H1 (cell line): ENCODE measurements around the gene NCAPG. TPM values are rescaled to one million over a fixed set of nuclear protein-coding genes. Genes with fewer than 3 reads are reported as not detected.

Experiments
- CTCF ChIA-PET: fragments of 300-600 bp; sonication (Branson Sonifier 250); formaldehyde crosslinking; loops from one replicate; lab custom pipeline; 2021; ENCODE audit not compliant: partially characterized antibody; lab: Charles Lee
- POLR2A ChIA-PET: fragments of 300-600 bp; sonication (Branson Sonifier 250); formaldehyde crosslinking; loops from one replicate; lab custom pipeline; 2021; ENCODE audit warnings: inconsistent platforms; ENCODE audit not compliant: partially characterized antibody; lab: Charles Lee
- DNase-seq, 2 experiments: peaks; one replicate each; pipeline versions ENCODE4 v3.0.0 to v3.0.0-alpha.2; 2010 to 2022; ENCODE audit warnings: low spot score in 2 of 2, low read depth in 1 of 2, mixed read lengths in 1 of 2
- FAIRE-seq: peaks from 2 replicates; lab custom pipeline; 2011; peaks lifted over from hg19 to GRCh38; lab: Jason Lieb, UNC
- H2AFZ ChIP-seq: 2 replicates; pipeline ENCODE4 v1.8.1; 2012; ENCODE audit warnings: low read length, inconsistent platforms
- H2AK5ac ChIP-seq: 2 replicates; pipeline ENCODE4 v1.6.1; 2013; ENCODE audit warnings: low read depth, low read length
- H2BK120ac ChIP-seq: replicated peaks from 2 replicates; pipeline ENCODE3; 2013; ENCODE audit warnings: low read depth, low read length, inconsistent platforms
- H2BK12ac ChIP-seq: 2 replicates; pipeline ENCODE4 v1.6.1; 2013; ENCODE audit warnings: low read depth, low read length
- H2BK15ac ChIP-seq: 2 replicates; pipeline ENCODE4 v1.6.1; 2013; ENCODE audit warnings: low read length
- H2BK20ac ChIP-seq: 2 replicates; pipeline ENCODE4 v1.6.1; 2013; ENCODE audit warnings: low read length
- H2BK5ac ChIP-seq: 2 replicates; pipeline ENCODE4 v1.6.1; 2013; ENCODE audit warnings: low read depth, low read length
- H3K14ac ChIP-seq: 2 replicates; pipeline ENCODE4 v1.6.1; 2013; ENCODE audit warnings: inconsistent platforms; ENCODE audit not compliant: insufficient read length
- H3K18ac ChIP-seq: 2 replicates; pipeline ENCODE4 v1.6.1; 2013; ENCODE audit warnings: low read length; ENCODE audit errors: extremely low read depth
- H3K23ac ChIP-seq: 2 replicates; pipeline ENCODE4 v1.6.1; 2013; ENCODE audit warnings: inconsistent platforms; ENCODE audit not compliant: insufficient read length
- H3K23me2 ChIP-seq: 2 replicates; pipeline ENCODE4 v1.6.1; 2013; ENCODE audit warnings: low read depth, low read length
- H3K27ac ChIP-seq: 2 replicates; pipeline ENCODE4 v1.6.1; 2011; ENCODE audit warnings: low read depth, low read length, inconsistent platforms
- H3K27me3 ChIP-seq, 4 experiments: replicated peaks in 1 of 4; 1 replicate in 1 of 4; 2 replicates in 3 of 4; pipeline versions ENCODE4 v1.6.1 to v1.8.1; 2011 to 2013; ENCODE audit warnings: low read length in 3 of 4, mild to moderate bottlenecking in 3 of 4, inconsistent platforms in 2 of 4, mixed read lengths in 2 of 4, moderate library complexity in 1 of 4; ENCODE audit not compliant: control insufficient read depth in 3 of 4, insufficient read depth in 3 of 4; ENCODE audit errors: extremely low read depth in 1 of 4
- H3K36me3 ChIP-seq, 4 experiments: 2 replicates each; pipeline versions ENCODE4 v1.6.1 to v1.8.1; 2011 to 2013; ENCODE audit warnings: mild to moderate bottlenecking in 4 of 4, low read length in 3 of 4, moderate library complexity in 2 of 4, control low read depth in 1 of 4, inconsistent platforms in 1 of 4; ENCODE audit not compliant: insufficient read depth in 4 of 4, control insufficient read depth in 2 of 4
- H3K4ac ChIP-seq: replicated peaks from 2 replicates; pipeline ENCODE3; 2013; ENCODE audit warnings: low read length, low read depth, mixed read lengths, inconsistent platforms; ENCODE audit not compliant: insufficient read length
- H3K4me1 ChIP-seq, 4 experiments: replicated peaks in 1 of 4; 1 replicate in 1 of 4; 2 replicates in 3 of 4; pipeline versions ENCODE4 v1.6.1 to v1.8.1; 2011 to 2013; ENCODE audit warnings: low read length in 3 of 4, inconsistent platforms in 2 of 4, mixed read lengths in 1 of 4; ENCODE audit not compliant: insufficient read depth in 4 of 4, control insufficient read depth in 3 of 4
- H3K4me2 ChIP-seq, 2 experiments: 2 replicates each; pipeline versions ENCODE4 v1.6.1 to v1.8.1; 2011 to 2013; ENCODE audit warnings: low read depth in 2 of 2, low read length in 2 of 2, control low read depth in 1 of 2, inconsistent platforms in 1 of 2, mild to moderate bottlenecking in 1 of 2; ENCODE audit not compliant: insufficient read depth in 1 of 2
- H3K4me3 ChIP-seq, 4 experiments: fragments of 200-600, 300-600 bp in 1 of 4; sonication (generic), shearing (Covaris generic), sonication (Bioruptor Twin) in 1 of 4; 2 replicates each; pipeline versions ENCODE4 v1.5.1 to v1.8.1; 2011 to 2016; ENCODE audit warnings: low read length in 4 of 4, low read depth in 3 of 4, control low read depth in 2 of 4, inconsistent platforms in 2 of 4, mild to moderate bottlenecking in 2 of 4, mixed read lengths in 1 of 4, moderate library complexity in 1 of 4; ENCODE audit not compliant: insufficient read depth in 2 of 4; ENCODE audit errors: extremely low read depth in 1 of 4
- H3K56ac ChIP-seq: replicated peaks from 2 replicates; pipeline ENCODE3; 2013; ENCODE audit warnings: low read depth, mild to moderate bottlenecking, mixed read lengths, low read length, inconsistent platforms; ENCODE audit not compliant: insufficient read length
- H3K79me1 ChIP-seq: 2 replicates; pipeline ENCODE4 v1.6.1; 2013; ENCODE audit warnings: low read depth, low read length, control low read depth
- H3K79me2 ChIP-seq, 2 experiments: 2 replicates each; pipeline versions ENCODE4 v1.6.1 to v1.8.1; 2012 to 2013; ENCODE audit warnings: low read length in 2 of 2, mild to moderate bottlenecking in 2 of 2, inconsistent platforms in 1 of 2; ENCODE audit not compliant: insufficient read depth in 2 of 2, control insufficient read depth in 1 of 2
- H3K9ac ChIP-seq, 4 experiments: replicated peaks in 1 of 4; 1 replicate in 1 of 4; 2 replicates in 3 of 4; pipeline versions ENCODE4 v1.6.1 to v1.8.1; 2011 to 2013; ENCODE audit warnings: low read depth in 3 of 4, low read length in 3 of 4, control low read depth in 2 of 4, mild to moderate bottlenecking in 2 of 4, moderate library complexity in 2 of 4, inconsistent platforms in 1 of 4; ENCODE audit errors: extremely low read depth in 1 of 4
- H3K9me3 ChIP-seq, 2 experiments: 2 replicates each; pipeline versions ENCODE4 v1.6.1 to v1.8.1; 2012 to 2013; ENCODE audit warnings: mild to moderate bottlenecking in 2 of 2, moderate library complexity in 2 of 2, control low read depth in 1 of 2, inconsistent platforms in 1 of 2, low read depth in 1 of 2, low read length in 1 of 2, mixed read lengths in 1 of 2; ENCODE audit not compliant: insufficient read depth in 2 of 2
- H4K20me1 ChIP-seq, 2 experiments: replicated peaks in 1 of 2; 2 replicates each; pipeline versions ENCODE3 to v1.8.1; 2011 to 2013; ENCODE audit warnings: inconsistent platforms in 2 of 2, low read length in 2 of 2, mild to moderate bottlenecking in 1 of 2; ENCODE audit not compliant: insufficient read depth in 2 of 2, control insufficient read depth in 1 of 2
- H4K5ac ChIP-seq: 2 replicates; pipeline ENCODE4 v1.6.1; 2013; ENCODE audit warnings: low read length, low read depth, mixed read lengths, inconsistent platforms; ENCODE audit not compliant: insufficient read length
- H4K8ac ChIP-seq: 2 replicates; pipeline ENCODE4 v1.8.0; 2013; ENCODE audit warnings: mild to moderate bottlenecking, moderate library complexity, low read length, inconsistent platforms; ENCODE audit not compliant: insufficient read depth; ENCODE audit errors: extremely low read depth
- H4K91ac ChIP-seq: replicated peaks from 2 replicates; pipeline ENCODE3; 2013; ENCODE audit warnings: low read length, mixed read lengths, inconsistent platforms; ENCODE audit not compliant: insufficient read length
- BRCA1 ChIP-seq: IDR thresholded peaks from 2 replicates; pipeline ENCODE4 v1.6.1; 2012; ENCODE audit warnings: low read depth, low read length, improper control_type of control experiment
- CTBP2 ChIP-seq: IDR thresholded peaks from 2 replicates; pipeline ENCODE4 v1.7.0; 2011; ENCODE audit warnings: borderline replicate concordance, mild to moderate bottlenecking, moderate library complexity, mixed read lengths, low read length; ENCODE audit not compliant: insufficient read depth, insufficient read length
- EGR1 ChIP-seq: IDR thresholded peaks from 2 replicates; pipeline ENCODE4 v1.6.1; 2011; ENCODE audit warnings: low read depth, low read length, borderline replicate concordance
- EP300 ChIP-seq, 2 experiments: IDR thresholded peaks; 1 replicate in 1 of 2; 2 replicates in 1 of 2; pipeline ENCODE4 v1.6.1; 2011 to 2012; ENCODE audit warnings: low read depth in 2 of 2, low read length in 2 of 2, mild to moderate bottlenecking in 2 of 2, borderline replicate concordance in 1 of 2, inconsistent platforms in 1 of 2, moderate library complexity in 1 of 2
- NANOG ChIP-seq: IDR thresholded peaks from 2 replicates; pipeline ENCODE4 v1.6.1; 2011; ENCODE audit warnings: low read length, low read depth, mild to moderate bottlenecking, inconsistent platforms; ENCODE audit not compliant: insufficient read depth, poor library complexity, severe bottlenecking
- POLR2AphosphoS5 ChIP-seq: IDR thresholded peaks from 2 replicates; pipeline ENCODE4 v1.6.1; 2011; ENCODE audit warnings: low read depth, low read length
- SIN3A ChIP-seq, 2 experiments: IDR thresholded peaks in 1 of 2; conservative IDR thresholded peaks in 1 of 2; 2 replicates each; pipeline ENCODE4 v1.6.1; 2011 to 2012; ENCODE audit warnings: low read length in 2 of 2, improper control_type of control experiment in 1 of 2, low read depth in 1 of 2, mild to moderate bottlenecking in 1 of 2
- TEAD4 ChIP-seq: IDR thresholded peaks from 2 replicates; pipeline ENCODE4 v1.6.1; 2012; ENCODE audit warnings: low read depth, low read length, inconsistent platforms, mixed read lengths
- WGBS, 2 experiments: shearing (Covaris generic) in 1 of 2; methylation state at CpG; one replicate each; pipeline versions ENCODE4 v1.1.6 to v1.1.7; 2013 to 2015; ENCODE audit warnings: low lambda C conversion rate in 2 of 2, mixed read lengths in 2 of 2, inconsistent platforms in 1 of 2, low coverage in 1 of 2, missing lambda C conversion rate in 1 of 2; ENCODE audit not compliant: insufficient replicate concordance in 2 of 2, insufficient coverage in 1 of 2, insufficient read length in 1 of 2; ENCODE audit errors: extremely low coverage in 1 of 2, missing lambda C conversion rate in 1 of 2; 5-methylcytosine and 5-hydroxymethylcytosine counted together
- polyA plus RNA-seq, 7 experiments: library from polyadenylated mRNA; depleted of rRNA in 3 of 7; stranded (reverse) in 5 of 7; unstranded in 2 of 7; fragments of >200 nt in 5 of 7; fragments of 200-250 nt in 2 of 7; gene quantifications; 1 replicate in 5 of 7; 2 replicates in 1 of 7; 4 replicates in 1 of 7; pipeline versions ENCODE4 v1.2.1 to v1.2.3, GENCODE V29; 2011 to 2013; ENCODE audit warnings: missing spikeins in 2 of 7, mixed read lengths in 2 of 7
- total RNA-seq: library from RNA; stranded (reverse); fragmentation: NEBNext Ultra II Directional; extraction: Animal tissue kit (Norgen Biotek cat#: 25700); gene quantifications from 2 replicates; pipeline ENCODE4 v1.2.1, GENCODE V29; 2021
- TF ChIP-seq, protein P1 (sequence below): IDR thresholded peaks from 2 replicates; pipeline ENCODE4 v1.6.1; 2012; ENCODE audit warnings: inconsistent platforms
- TF ChIP-seq, protein P2 (sequence below): IDR thresholded peaks from 2 replicates; pipeline ENCODE4 v1.6.1; 2011; ENCODE audit warnings: low read length, improper control_type of control experiment

The NCAPG gene
- total and polyA plus RNA-seq, 2 of the 8 experiments (the other 6 are each of a cell fraction or from before 2014, with no cell fraction given) = 12.9 to 52.3 TPM

- Histone ChIP-seq H3K79me1 (no peaks in the 10 kb centered on the region), H3K27ac (no peak overlapping the region), H3K4ac (no peak overlapping the region), H4K5ac (no peak overlapping the region), H4K20me1 (no peaks in the 10 kb centered on the region), H4K8ac (no peak overlapping the region), H4K91ac (no peak overlapping the region), H3K9me3 (no peaks in the 10 kb centered on the region), H3K36me3 (no peaks in the 10 kb centered on the region), H2AK5ac (no peak overlapping the region), H3K4me2 (no peak overlapping the region), H2BK5ac (no peak overlapping the region), H3K79me2 (no peaks in the 10 kb centered on the region), H3K23me2 (no peaks in the 10 kb centered on the region), H2BK20ac (no peak overlapping the region), H3K27me3 (no peaks in the 10 kb centered on the region), H2BK15ac (no peak overlapping the region), H3K23ac (no peak overlapping the region), H2BK120ac (no peak overlapping the region), H3K9ac (no peak overlapping the region), H3K4me3 (no peak overlapping the region), H3K18ac (no peak overlapping the region), H2BK12ac (no peak overlapping the region), H3K4me1 (peaks cover 0 to 4% (median 0%) of the 10 kb centered on the region in 4 experiments; a peak in 1 of 7 replicates), H3K56ac (no peak overlapping the region), H2AFZ (no peak overlapping the region), H3K14ac (no peak overlapping the region)
- POLR2A ChIA-PET = no interaction called here
- DNase-seq (no peak), FAIRE-seq (no peak)
- TF ChIP-seq EGR1 (no peak), POLR2AphosphoS5 (no peak), TEAD4 (no peak), BRCA1 (no peak), EP300 (IDR thresholded peaks at IDR 0.05; ENCODE audit: borderline replicate concordance in 1 of 2, low read depth in 2 of 2, low read length in 2 of 2) (no peak), NANOG (no peak), CTBP2 (no peak), SIN3A (conservative IDR thresholded peaks at IDR 0.05 in 1 of 2, IDR thresholded peaks at IDR 0.05 in 1 of 2; ENCODE audit: low read depth in 1 of 2, low read length in 2 of 2) (no peak)
- TF ChIP-seq, protein P1, sequence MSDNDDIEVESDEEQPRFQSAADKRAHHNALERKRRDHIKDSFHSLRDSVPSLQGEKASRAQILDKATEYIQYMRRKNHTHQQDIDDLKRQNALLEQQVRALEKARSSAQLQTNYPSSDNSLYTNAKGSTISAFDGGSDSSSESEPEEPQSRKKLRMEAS = no peak
- TF ChIP-seq, protein P2, sequence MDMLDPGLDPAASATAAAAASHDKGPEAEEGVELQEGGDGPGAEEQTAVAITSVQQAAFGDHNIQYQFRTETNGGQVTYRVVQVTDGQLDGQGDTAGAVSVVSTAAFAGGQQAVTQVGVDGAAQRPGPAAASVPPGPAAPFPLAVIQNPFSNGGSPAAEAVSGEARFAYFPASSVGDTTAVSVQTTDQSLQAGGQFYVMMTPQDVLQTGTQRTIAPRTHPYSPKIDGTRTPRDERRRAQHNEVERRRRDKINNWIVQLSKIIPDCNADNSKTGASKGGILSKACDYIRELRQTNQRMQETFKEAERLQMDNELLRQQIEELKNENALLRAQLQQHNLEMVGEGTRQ = no peak
- CTCF ChIA-PET = no interaction called here
- 81% methylated on average over 3 of the region's 3 CpGs; no CpG with 5 or more reads in 1 of the 2 experiments for WGBS, 2 experiments
Observed at GRCh38 chr4:17894421-17894820, 83.6 kb downstream of the NCAPG start.
